Stomach (tissue), 9 donors: ENCODE measurements around the gene PLA2G4A. TPM values are rescaled to one million over a fixed set of nuclear protein-coding genes. Genes with fewer than 3 reads are reported as not detected.

Experiments used
- DNase-seq, 2 donors: peaks; one replicate each; pipeline versions ENCODE4 v3.0.0 to v3.0.0-alpha.2; 2013 to 2019
- H3K27ac ChIP-seq, 5 donors: fragments of 200-600 bp in 4 of 5; sonication (generic) in 4 of 5; one replicate each; pipeline ENCODE4 v1.5.1; 2013 to 2019; ENCODE audit warnings: mild to moderate bottlenecking in 1 of 5, moderate library complexity in 1 of 5
- H3K27me3 ChIP-seq, 3 donors: fragments of 200-600 bp; sonication (generic); one replicate each; pipeline ENCODE4 v1.5.1; 2017 to 2019; ENCODE audit warnings: mixed run types in 1 of 3
- H3K36me3 ChIP-seq, 4 donors: fragments of 200-600 bp; sonication (generic); 1 replicate in 3 of 4; 2 replicates in 1 of 4; pipeline ENCODE4 v1.5.1; 2016 to 2019
- H3K4me1 ChIP-seq, 4 donors: fragments of 200-600 bp; sonication (generic); one replicate each; pipeline ENCODE4 v1.5.1; 2016 to 2019
- H3K4me3 ChIP-seq, 4 donors: fragments of 200-600 bp; sonication (generic) in 3 of 4; one replicate each; pipeline ENCODE4 v1.5.1; 2016 to 2019; ENCODE audit warnings: mild to moderate bottlenecking in 1 of 4
- H3K9me3 ChIP-seq, 4 donors: fragments of 200-600 bp; sonication (generic); one replicate each; pipeline ENCODE4 v1.5.1; 2016 to 2019
- EP300 ChIP-seq: sonication (generic); formaldehyde crosslinking; IDR thresholded peaks from one replicate; pipeline ENCODE4 v1.6.1; 2017; ENCODE audit warnings: antibody characterized with exemption
- POLR2A ChIP-seq, 4 donors: fragments of 450-650 bp; IDR thresholded peaks; one replicate each; pipeline ENCODE4 v1.6.1; 2016; ENCODE audit warnings: antibody characterized with exemption in 4 of 4, control low read depth in 2 of 4, mild to moderate bottlenecking in 1 of 4, moderate library complexity in 1 of 4
- POLR2AphosphoS5 ChIP-seq, 3 donors: sonication (generic); formaldehyde crosslinking; IDR thresholded peaks; one replicate each; pipeline ENCODE4 v1.6.1; 2016; ENCODE audit warnings: antibody characterized with exemption in 3 of 3
- WGBS, 5 donors: extraction: QIAGEN DNeasy Blood & Tissue Kit in 3 of 5; methylation state at CpG; one replicate each; pipeline versions ENCODE4 v1.1.5 to v1.1.7; 2013 to 2018; 5-methylcytosine and 5-hydroxymethylcytosine counted together
- intact Hi-C: fragments of 100-400 bp; cut with DNase I; formaldehyde crosslinking; loops from one replicate; pipeline ENCODE4 v1.15.1; 2023; ENCODE audit warnings: low total_unique reads
- polyA plus RNA-seq, 3 donors: library from polyadenylated mRNA; stranded (reverse); fragments of 200-250 nt; gene quantifications; one replicate each; pipeline ENCODE4 v1.2.3, GENCODE V29; 2013
- total RNA-seq, 5 donors: library from RNA; depleted of rRNA; stranded (reverse); fragments of >200 nt; gene quantifications; one replicate each; pipeline versions ENCODE4 v1.1.0 to v1.2.3, GENCODE V29; 2014 to 2016
- TF ChIP-seq, protein P1 (sequence below), 7 experiments: fragments of 450-650 bp in 4 of 7; fragments of 200-600 bp in 3 of 7; sonication (generic) in 3 of 7; IDR thresholded peaks; one replicate each; pipeline ENCODE4 v1.5.1; 2016 to 2019; ENCODE audit warnings: antibody characterized with exemption in 7 of 7, control low read depth in 2 of 7, mild to moderate bottlenecking in 1 of 7
- donor health status: healthy with polysubstance abuse.
- donor health status: Bipolar disorder and iron deficiency.
- donor health status: healthy.

The PLA2G4A gene
- total and polyA plus RNA-seq, 8 donors = 2.2 to 17.8 (median 6.8) TPM

DNA sequence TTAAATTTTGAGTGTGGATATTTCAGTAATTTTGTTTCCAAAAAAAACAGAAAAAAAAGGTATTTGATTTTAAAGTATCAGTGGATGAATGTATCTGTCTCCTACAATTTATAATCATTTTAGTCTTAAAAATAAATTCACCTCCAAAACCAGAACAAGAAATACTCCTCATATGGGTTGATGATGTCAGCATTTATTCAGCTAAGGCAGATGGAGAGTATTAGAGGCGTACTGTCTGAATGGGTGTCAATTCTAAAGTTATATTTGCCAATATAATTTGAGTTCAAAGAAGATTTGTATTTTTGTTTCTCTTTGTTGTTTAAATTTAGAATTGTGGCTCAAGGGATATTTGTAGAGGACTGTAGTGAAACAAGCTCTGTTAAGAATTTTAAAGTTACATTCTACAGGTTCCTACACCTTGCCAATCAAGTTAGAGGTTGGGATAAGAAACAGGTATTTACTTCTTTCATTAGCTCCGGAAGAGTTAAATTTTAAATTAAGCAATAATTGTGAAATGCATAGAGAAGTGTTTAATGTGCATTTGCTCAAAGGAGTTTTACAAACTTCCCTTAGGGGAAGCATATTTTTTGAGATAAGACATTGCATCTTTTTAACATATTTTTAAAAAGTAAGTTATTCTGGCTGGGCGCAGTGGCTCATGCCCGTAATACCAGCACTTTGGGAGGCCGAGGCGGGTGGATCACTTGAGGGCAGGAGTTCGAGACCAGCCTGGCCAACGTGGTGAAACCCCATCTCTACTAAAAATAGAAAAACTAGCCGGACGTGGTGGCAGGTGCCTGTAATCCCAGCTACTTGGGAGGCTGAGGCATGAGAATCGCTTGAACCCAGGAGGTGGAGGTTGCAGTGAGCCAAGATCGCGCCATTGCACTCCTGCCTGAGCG lies 1.2 kb downstream of the PLA2G4A start:
- H3K4me1 ChIP-seq = peaks cover 0 to 32% (median 3%) of the 10 kb centered on the region in 4 donors
- TF ChIP-seq EP300 (no peak), POLR2A (IDR thresholded peaks at IDR 0.05) (no peak), POLR2AphosphoS5 (IDR thresholded peaks at IDR 0.05) (no peak)
- TF ChIP-seq, protein P1, sequence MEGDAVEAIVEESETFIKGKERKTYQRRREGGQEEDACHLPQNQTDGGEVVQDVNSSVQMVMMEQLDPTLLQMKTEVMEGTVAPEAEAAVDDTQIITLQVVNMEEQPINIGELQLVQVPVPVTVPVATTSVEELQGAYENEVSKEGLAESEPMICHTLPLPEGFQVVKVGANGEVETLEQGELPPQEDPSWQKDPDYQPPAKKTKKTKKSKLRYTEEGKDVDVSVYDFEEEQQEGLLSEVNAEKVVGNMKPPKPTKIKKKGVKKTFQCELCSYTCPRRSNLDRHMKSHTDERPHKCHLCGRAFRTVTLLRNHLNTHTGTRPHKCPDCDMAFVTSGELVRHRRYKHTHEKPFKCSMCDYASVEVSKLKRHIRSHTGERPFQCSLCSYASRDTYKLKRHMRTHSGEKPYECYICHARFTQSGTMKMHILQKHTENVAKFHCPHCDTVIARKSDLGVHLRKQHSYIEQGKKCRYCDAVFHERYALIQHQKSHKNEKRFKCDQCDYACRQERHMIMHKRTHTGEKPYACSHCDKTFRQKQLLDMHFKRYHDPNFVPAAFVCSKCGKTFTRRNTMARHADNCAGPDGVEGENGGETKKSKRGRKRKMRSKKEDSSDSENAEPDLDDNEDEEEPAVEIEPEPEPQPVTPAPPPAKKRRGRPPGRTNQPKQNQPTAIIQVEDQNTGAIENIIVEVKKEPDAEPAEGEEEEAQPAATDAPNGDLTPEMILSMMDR (IDR thresholded peaks at IDR 0.05) = no peak
- H3K27ac ChIP-seq = peak overlapping the region in 3 of 5 donors; percentile 65 to 82 (median 81)
- intact Hi-C loops = no loop called here
- H3K36me3 ChIP-seq = no peaks in the 10 kb centered on the region
- H3K9me3 ChIP-seq = no peaks in the 10 kb centered on the region
- H3K27me3 ChIP-seq = no peaks in the 10 kb centered on the region
- no peak for DNase-seq
- H3K4me3 ChIP-seq = peak overlapping the region; percentile 51 to 74 (median 62)
- WGBS, 5 donors = 66 to 79% (median 73%) methylated on average over 14 of the region's 14 CpGs

DNA sequence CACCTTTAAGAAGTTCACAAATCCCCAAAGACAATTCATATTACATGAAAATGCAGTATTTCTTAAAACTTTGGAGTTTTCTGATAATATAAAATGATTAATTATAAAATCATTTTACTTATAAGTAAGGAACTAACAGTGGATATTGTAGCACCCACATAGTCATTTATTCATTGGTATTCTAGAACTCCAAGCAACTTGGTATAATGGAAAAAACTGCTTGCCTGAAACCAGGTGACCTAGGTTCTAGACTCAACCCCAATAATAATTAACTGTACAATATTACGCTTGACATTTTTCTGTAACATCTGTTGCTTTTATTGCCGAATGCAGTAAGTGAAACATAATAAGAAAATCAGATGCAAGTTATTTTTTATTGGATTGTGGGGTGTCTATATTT lies 2.4 kb downstream of the PLA2G4A start:
- no peaks in the 10 kb centered on the region for H3K9me3 ChIP-seq
- DNase-seq = no peak
- H3K27me3 ChIP-seq = no peaks in the 10 kb centered on the region
- no peaks in the 10 kb centered on the region for H3K36me3 ChIP-seq
- TF ChIP-seq EP300 (no peak), POLR2A (IDR thresholded peaks at IDR 0.05) (no peak), POLR2AphosphoS5 (IDR thresholded peaks at IDR 0.05) (no peak)
- TF ChIP-seq, protein P1 (IDR thresholded peaks at IDR 0.05) = no peak
- H3K4me3 ChIP-seq = no peak overlapping the region
- peaks cover 0 to 32% (median 3%) of the 10 kb centered on the region in 4 donors for H3K4me1 ChIP-seq
- no peak overlapping the region for H3K27ac ChIP-seq
- 87 to 98% (median 96%) methylated on average over 2 of the region's 2 CpGs for WGBS, 5 donors
- intact Hi-C loops = no loop called here

- H3K36me3 ChIP-seq = no peaks in the 10 kb centered on the region
- 80 to 96% (median 89%) methylated on average over 4 of the region's 4 CpGs for WGBS, 5 donors
- H3K9me3 ChIP-seq = no peaks in the 10 kb centered on the region
- H3K27me3 ChIP-seq = no peaks in the 10 kb centered on the region
- no peak overlapping the region for H3K27ac ChIP-seq
- no peak overlapping the region for H3K4me3 ChIP-seq
- no peak for DNase-seq
- TF ChIP-seq, protein P1 (IDR thresholded peaks at IDR 0.05) = no peak
- TF ChIP-seq POLR2A (IDR thresholded peaks at IDR 0.05) = no peak
- TF ChIP-seq EP300 = no peak
- TF ChIP-seq POLR2AphosphoS5 (IDR thresholded peaks at IDR 0.05) = no peak
- H3K4me1 ChIP-seq = peaks cover 0 to 41% (median 5%) of the 10 kb centered on the region in 4 donors
- intact Hi-C loops = no loop called here
These were observed 5.7 kb downstream of the PLA2G4A start for GRCh38 chr1:186834399-186834958.

DNA sequence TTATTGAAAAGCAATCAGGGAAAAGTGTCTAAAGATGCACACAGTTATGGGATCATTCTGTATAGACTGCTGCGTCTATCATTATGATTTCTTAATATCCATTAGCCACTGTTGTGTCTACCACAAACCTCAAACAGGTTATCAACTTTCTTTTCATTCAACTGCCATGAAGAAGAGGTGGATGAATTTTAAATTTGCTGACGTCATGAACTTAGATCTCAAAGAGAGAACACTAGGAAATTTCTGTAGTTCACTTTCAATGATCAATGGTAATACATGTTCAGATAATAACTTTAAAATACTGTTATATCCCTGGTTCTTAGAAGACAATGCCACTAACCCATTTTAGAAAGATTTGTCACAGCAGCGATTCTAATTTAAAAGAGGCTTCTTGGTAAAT lies 6.7 kb downstream of the PLA2G4A start:
- intact Hi-C loops = no loop called here
- no peaks in the 10 kb centered on the region for H3K36me3 ChIP-seq
- H3K27ac ChIP-seq = no peak overlapping the region
- TF ChIP-seq POLR2AphosphoS5 (IDR thresholded peaks at IDR 0.05) (no peak), POLR2A (IDR thresholded peaks at IDR 0.05) (no peak), EP300 (no peak)
- TF ChIP-seq, protein P1 (IDR thresholded peaks at IDR 0.05) = no peak
- DNase-seq = no peak
- WGBS, 5 donors = 82 to 96% (median 91%) methylated on average over 3 of the region's 3 CpGs
- no peaks in the 10 kb centered on the region for H3K9me3 ChIP-seq
- peaks cover 0 to 31% (median 3%) of the 10 kb centered on the region in 4 donors for H3K4me1 ChIP-seq
- no peaks in the 10 kb centered on the region for H3K27me3 ChIP-seq
- no peak overlapping the region for H3K4me3 ChIP-seq
